ENCODE measurements around the gene LIN7B. TPM values are rescaled to one million over a fixed set of nuclear protein-coding genes. Genes with fewer than 3 reads are reported as not detected.

Gene LIN7B
- total and polyA plus RNA-seq, 2 of the 8 experiments (the other 6 are each of a cell fraction or from before 2014, with no cell fraction given): 4.1 to 4.2 TPM

DNA sequence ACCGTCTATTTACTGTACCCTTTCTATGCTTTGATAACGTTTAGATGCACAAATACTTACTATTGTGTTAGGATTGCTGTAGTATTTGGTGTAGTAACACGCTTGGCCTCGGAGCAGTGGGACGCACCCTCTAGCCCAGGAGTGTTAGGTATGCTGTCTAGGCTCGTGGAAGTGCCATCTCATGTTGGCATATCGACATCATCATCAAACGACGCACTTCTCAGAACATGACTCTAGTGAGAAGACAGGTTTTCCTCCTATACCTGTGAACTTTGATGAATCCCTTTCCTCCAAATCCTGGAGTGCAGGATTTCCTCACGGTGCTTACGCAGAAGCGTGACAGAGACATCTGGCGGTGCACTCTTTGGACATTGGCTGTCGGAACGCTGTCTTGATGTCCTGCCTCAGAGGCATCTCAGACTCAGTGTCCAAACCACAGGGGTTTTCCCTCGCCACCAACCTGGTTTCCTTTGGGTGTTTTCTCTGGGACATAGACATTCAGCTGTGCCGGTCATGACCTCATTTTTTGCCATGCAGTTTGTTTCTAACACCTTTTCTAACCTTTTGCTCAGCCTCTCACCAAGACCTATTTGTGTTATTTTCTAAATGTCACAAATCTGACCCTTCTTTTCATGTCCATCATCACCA is 22.7 kb upstream of the LIN7B start (continued):
- TF ChIP-seq PHF8 (conservative IDR thresholded peaks at IDR 0.05; ENCODE audit: low read depth, low read length): no peak
- no peak for TF ChIP-seq YY1 (IDR thresholded peaks at IDR 0.05; ENCODE audit: low read depth, low read length)
- TF ChIP-seq ATF3 (IDR thresholded peaks at IDR 0.05; ENCODE audit: insufficient read depth, low read depth, low read length): no peak
- TF ChIP-seq BCL11A (IDR thresholded peaks at IDR 0.05; ENCODE audit: low read depth in 2 of 2, low read length in 2 of 2): no peak
- no peak for TF ChIP-seq POLR2AphosphoS5 (IDR thresholded peaks at IDR 0.05; ENCODE audit: low read depth, low read length)
- no peak for TF ChIP-seq POLR2A (IDR thresholded peaks at IDR 0.05; ENCODE audit: control extremely low read depth in 1 of 2, low read depth in 2 of 2, low read length in 2 of 2)
